NOMO-1 treated with dmso at 0.1 percent for 144 hours (cell line): Measurements from ENCODE around the gene DPP6.
"Not testable (repeated sequence)": the region's sequence is repeated elsewhere in the genome, so short reads cannot be mapped to it uniquely, and the experiment has no call there.

Experiments
- DNase-seq: peaks from one replicate; lab custom pipeline; 2025; ENCODE audit not compliant: unreplicated experiment; lab: John Stamatoyannopoulos, UW

DPP6 gene

GRCh38 chr7:154146707-154147038 is 94.5 kb downstream of the DPP6 start:
- DNase-seq, result not testable (repeated sequence)

- not testable (repeated sequence) for DNase-seq
Measured at GRCh38 chr7:154148791-154149516, 96.8 kb downstream of the DPP6 start.

GRCh38 chr7:154150656-154151055 is 98.5 kb downstream of the DPP6 start:
- not testable (repeated sequence) for DNase-seq

GRCh38 chr7:154151306-154151705 is 99.1 kb downstream of the DPP6 start:
- not testable (repeated sequence) for DNase-seq

- not testable (repeated sequence) for DNase-seq
Measured at GRCh38 chr7:154155928-154156327, 103.7 kb downstream of the DPP6 start.

GRCh38 chr7:154162921-154163320 is 110.7 kb downstream of the DPP6 start:
- DNase-seq, result not testable (repeated sequence)

GRCh38 chr7:154163642-154164041 is 111.4 kb downstream of the DPP6 start:
- DNase-seq, result not testable (repeated sequence)

- DNase-seq, result no peak
Measured at GRCh38 chr7:154167051-154167450, 114.9 kb downstream of the DPP6 start.

- DNase-seq, result no peak
Measured at GRCh38 chr7:154167807-154168206, 115.6 kb downstream of the DPP6 start.

- DNase-seq, result no peak
Measured at GRCh38 chr7:154171422-154171821, 119.2 kb downstream of the DPP6 start.

GRCh38 chr7:154172236-154172635 is 120.0 kb downstream of the DPP6 start:
- no peak for DNase-seq

GRCh38 chr7:154177584-154177983 is 125.4 kb downstream of the DPP6 start:
- DNase-seq, result no peak

GRCh38 chr7:154178895-154179294 is 126.7 kb downstream of the DPP6 start:
- no peak for DNase-seq

GRCh38 chr7:154183482-154183881 is 131.3 kb downstream of the DPP6 start:
- no peak for DNase-seq

GRCh38 chr7:154183946-154184345 is 131.7 kb downstream of the DPP6 start:
- DNase-seq, result no peak

GRCh38 chr7:154186811-154187210 is 134.6 kb downstream of the DPP6 start:
- DNase-seq, result no peak

- no peak for DNase-seq
Measured at GRCh38 chr7:154188330-154188729, 136.1 kb downstream of the DPP6 start.

GRCh38 chr7:154195266-154195665 is 143.1 kb downstream of the DPP6 start:
- no peak for DNase-seq

GRCh38 chr7:154198481-154198880 is 146.3 kb downstream of the DPP6 start:
- no peak for DNase-seq

- DNase-seq, result no peak
Measured at GRCh38 chr7:154200241-154200640, 148.0 kb downstream of the DPP6 start.

- DNase-seq, result no peak
Measured at GRCh38 chr7:154202002-154202401, 149.8 kb downstream of the DPP6 start.

- DNase-seq, result no peak
Measured at GRCh38 chr7:154204046-154204445, 151.8 kb downstream of the DPP6 start.

- DNase-seq, result no peak
Measured at GRCh38 chr7:154212861-154213260, 160.7 kb downstream of the DPP6 start.
